Hepatocyte (in vitro differentiated cells): ENCODE results near the gene CPED1. TPM values are rescaled to one million over a fixed set of nuclear protein-coding genes. Genes with fewer than 3 reads are reported as not detected.

Source experiments
- DNase-seq: peaks from one replicate; pipeline ENCODE4 v3.0.0-alpha.2; 2016; ENCODE audit warnings: low spot score
- H2AFZ ChIP-seq: fragments of 200-600 bp; sonication (generic); 2 replicates; pipeline ENCODE4 v1.6.0; 2016; ENCODE audit warnings: antibody characterized with exemption, mild to moderate bottlenecking
- H3K27ac ChIP-seq: fragments of 200-600 bp; sonication (generic); 2 replicates; pipeline ENCODE4 v1.5.1; 2016; ENCODE audit warnings: mild to moderate bottlenecking
- H3K27me3 ChIP-seq: fragments of 200-600 bp; sonication (generic); 2 replicates; pipeline ENCODE4 v1.6.1; 2016
- H3K36me3 ChIP-seq: fragments of 200-600 bp; sonication (generic); replicated peaks from 2 replicates; pipeline ENCODE4 v1.5.1; 2016; ENCODE audit warnings: low read depth; ENCODE audit not compliant: insufficient read depth
- H3K4me1 ChIP-seq: fragments of 200-600 bp; sonication (generic); 2 replicates; pipeline ENCODE4 v1.5.1; 2016; ENCODE audit warnings: mild to moderate bottlenecking, moderate library complexity; ENCODE audit not compliant: insufficient read depth
- H3K4me2 ChIP-seq: fragments of 200-600 bp; sonication (generic); 2 replicates; pipeline ENCODE4 v1.6.0; 2016
- H3K4me3 ChIP-seq: fragments of 200-600 bp; sonication (generic); 2 replicates; pipeline ENCODE4 v1.5.1; 2016; ENCODE audit warnings: mild to moderate bottlenecking
- H3K79me2 ChIP-seq: fragments of 200-600 bp; sonication (generic); 2 replicates; pipeline ENCODE4 v1.6.0; 2017; ENCODE audit warnings: mild to moderate bottlenecking
- H3K9me2 ChIP-seq: fragments of 200-600 bp; sonication (generic); replicated peaks from 2 replicates; pipeline ENCODE4 v1.6.0; 2017; ENCODE audit warnings: mild to moderate bottlenecking; ENCODE audit not compliant: insufficient read depth
- H3K9me3 ChIP-seq: fragments of 200-600 bp; sonication (generic); 2 replicates; pipeline ENCODE4 v1.5.1; 2016; ENCODE audit warnings: low read depth, mild to moderate bottlenecking
- H4K20me1 ChIP-seq: fragments of 200-600 bp; sonication (generic); 2 replicates; pipeline ENCODE4 v1.6.0; 2016; ENCODE audit warnings: mild to moderate bottlenecking; ENCODE audit not compliant: insufficient read depth, poor library complexity, severe bottlenecking
- CTCF ChIP-seq: fragments of 200-600 bp; sonication (generic); IDR thresholded peaks from 2 replicates; pipeline ENCODE4 v1.5.1; 2016; ENCODE audit warnings: antibody characterized with exemption, mild to moderate bottlenecking; ENCODE audit not compliant: poor library complexity
- EZH2 ChIP-seq: fragments of 200-600 bp; sonication (generic); IDR thresholded peaks from 2 replicates; pipeline ENCODE4 v1.6.1; 2016; ENCODE audit warnings: antibody characterized with exemption, mild to moderate bottlenecking, borderline replicate concordance
- EZH2phosphoT487 ChIP-seq: fragments of 200-600 bp; sonication (generic); IDR thresholded peaks from one replicate; pipeline ENCODE4 v1.6.1; 2018; ENCODE audit warnings: antibody characterized with exemption, mild to moderate bottlenecking, low read depth, moderate library complexity; ENCODE audit not compliant: unreplicated experiment, severe bottlenecking
- WGBS: methylation state at CpG from one replicate; pipeline ENCODE4 v1.1.6; 2016; ENCODE audit warnings: low lambda C conversion rate; ENCODE audit errors: missing lambda C conversion rate; 5-methylcytosine and 5-hydroxymethylcytosine counted together
- polyA plus RNA-seq: library from polyadenylated mRNA; unstranded; fragments of >200 nt; fragmentation: Nextera tagmentation; extraction: Ambion mirVana; gene quantifications from 2 replicates; pipeline ENCODE4 v1.2.1, GENCODE V29; 2016
- total RNA-seq: library from RNA; depleted of rRNA; stranded (reverse); fragments of >200 nt; gene quantifications from 2 replicates; pipeline ENCODE4 v1.2.3, GENCODE V29; 2014

The CPED1 gene
- total and polyA plus RNA-seq, 2 experiments from 2014 or later, result 10.1 to 30.5 TPM

DNA sequence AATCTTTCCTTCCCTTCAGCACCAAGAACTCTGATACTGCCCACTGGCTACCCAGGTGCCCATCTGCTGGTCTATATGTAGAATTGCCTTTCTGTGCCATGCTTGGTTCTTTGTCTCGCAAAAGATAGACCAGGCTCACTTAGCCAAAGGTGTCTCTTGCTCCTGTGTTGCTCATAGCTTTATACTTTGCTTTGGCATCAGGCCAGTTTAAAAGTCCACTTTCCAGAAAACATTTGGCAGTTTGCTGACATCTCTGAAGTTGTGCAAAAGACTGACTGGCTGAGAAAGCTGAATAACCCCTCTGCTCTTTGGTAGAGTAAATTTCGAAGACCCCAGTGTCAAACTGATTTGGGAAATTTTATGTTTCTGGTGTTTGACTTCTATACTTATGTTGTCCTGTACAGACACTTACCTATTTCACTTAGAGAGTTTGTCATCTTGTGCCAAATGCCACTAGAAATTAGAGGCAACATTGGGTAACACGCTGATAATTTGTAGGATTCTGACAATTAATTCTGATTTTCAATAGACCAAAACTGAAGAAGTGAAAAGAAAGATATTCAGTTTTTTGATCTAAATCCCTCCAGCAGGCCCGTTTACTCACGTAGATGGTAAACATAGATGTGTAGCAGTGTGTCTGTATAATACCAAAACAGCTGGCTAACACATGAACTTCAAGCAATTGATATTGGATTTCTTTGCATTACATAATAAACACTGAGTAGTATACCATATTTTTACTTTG, 91.1 kb downstream of the CPED1 start:
- peak; percentile 37 for DNase-seq
- Histone ChIP-seq H3K4me1 (no peaks in the 10 kb centered on the region), H3K9me2 (no peaks in the 10 kb centered on the region), H2AFZ (no peak overlapping the region), H3K4me2 (no peak overlapping the region), H3K36me3 (no peaks in the 10 kb centered on the region), H3K79me2 (no peaks in the 10 kb centered on the region), H3K4me3 (no peak overlapping the region), H3K27ac (no peak overlapping the region), H3K27me3 (no peaks in the 10 kb centered on the region), H3K9me3 (no peaks in the 10 kb centered on the region), H4K20me1 (no peaks in the 10 kb centered on the region)
- TF ChIP-seq CTCF (peak; percentile 28), EZH2phosphoT487 (no peak), EZH2 (no peak)
- WGBS, result 68% methylated on average over 5 of the region's 5 CpGs

DNA sequence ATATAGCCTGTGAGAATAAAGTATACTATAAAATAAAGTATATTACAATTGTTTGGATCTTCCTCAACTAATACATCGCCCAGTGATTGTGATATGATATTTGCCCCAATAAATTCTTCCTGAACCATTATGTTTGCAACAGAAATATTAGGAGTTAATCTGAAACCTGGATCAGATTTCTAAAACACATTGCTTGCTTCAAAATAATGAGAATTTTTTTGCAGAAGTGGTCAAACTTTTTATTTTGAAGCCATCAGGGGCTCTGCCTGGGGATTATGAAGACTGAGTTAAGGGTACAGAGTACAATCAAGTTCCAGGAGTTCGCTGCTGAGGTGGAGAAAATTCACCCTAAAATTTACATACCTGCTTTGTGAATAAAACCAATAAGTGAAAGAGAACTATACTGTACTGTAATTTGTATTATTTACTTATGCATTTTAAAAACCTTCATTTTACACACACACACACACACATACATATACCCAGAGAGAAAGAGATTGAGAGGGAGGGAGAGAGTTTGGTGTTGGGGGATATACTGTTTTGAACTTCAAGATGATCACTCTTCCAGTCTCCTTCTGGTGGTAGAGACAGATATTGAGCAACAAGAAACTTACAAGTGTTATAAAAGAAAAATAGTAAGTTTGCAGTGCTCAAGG, 91.9 kb downstream of the CPED1 start:
- Histone ChIP-seq H4K20me1 (no peaks in the 10 kb centered on the region), H3K79me2 (no peaks in the 10 kb centered on the region), H3K27me3 (no peaks in the 10 kb centered on the region), H3K9me2 (no peaks in the 10 kb centered on the region), H3K27ac (no peak overlapping the region), H3K4me1 (no peaks in the 10 kb centered on the region), H2AFZ (no peak overlapping the region), H3K36me3 (no peaks in the 10 kb centered on the region), H3K4me3 (no peak overlapping the region), H3K9me3 (no peaks in the 10 kb centered on the region), H3K4me2 (no peak overlapping the region)
- TF ChIP-seq EZH2phosphoT487 (no peak), EZH2 (no peak), CTCF (no peak)
- no peak for DNase-seq
- 82% methylated on average over 2 of the region's 2 CpGs for WGBS

DNA sequence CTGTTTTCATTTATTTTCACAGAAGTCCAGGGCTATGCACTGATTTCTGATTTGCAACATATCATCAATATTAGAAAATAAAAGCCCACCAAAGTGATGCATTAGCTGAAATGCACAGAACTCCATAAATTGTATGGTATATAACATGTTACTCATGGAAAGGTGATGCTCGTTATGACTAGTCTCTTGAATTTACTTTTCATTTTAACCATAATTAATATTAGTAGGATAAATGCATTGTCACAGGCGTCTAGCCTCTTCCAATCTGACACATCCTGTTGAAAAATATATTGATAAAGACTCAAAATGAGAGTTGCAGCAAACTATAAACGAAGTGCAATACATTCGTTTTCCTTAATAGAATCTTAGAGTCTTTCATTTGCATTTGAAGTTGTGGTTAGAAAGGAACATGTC, 92.4 kb downstream of the CPED1 start:
- no peak for TF ChIP-seq EZH2
- no peak overlapping the region for H3K4me2 ChIP-seq
- H3K9me3 ChIP-seq, result no peaks in the 10 kb centered on the region
- H3K79me2 ChIP-seq, result no peaks in the 10 kb centered on the region
- DNase-seq, result no peak
- no peaks in the 10 kb centered on the region for H3K4me1 ChIP-seq
- no peak overlapping the region for H2AFZ ChIP-seq
- 75% methylated on average over 4 of the region's 4 CpGs for WGBS
- no peaks in the 10 kb centered on the region for H3K9me2 ChIP-seq
- H3K36me3 ChIP-seq, result no peaks in the 10 kb centered on the region
- H4K20me1 ChIP-seq, result no peaks in the 10 kb centered on the region
- H3K4me3 ChIP-seq, result no peak overlapping the region
- no peaks in the 10 kb centered on the region for H3K27me3 ChIP-seq
- no peak overlapping the region for H3K27ac ChIP-seq

DNA sequence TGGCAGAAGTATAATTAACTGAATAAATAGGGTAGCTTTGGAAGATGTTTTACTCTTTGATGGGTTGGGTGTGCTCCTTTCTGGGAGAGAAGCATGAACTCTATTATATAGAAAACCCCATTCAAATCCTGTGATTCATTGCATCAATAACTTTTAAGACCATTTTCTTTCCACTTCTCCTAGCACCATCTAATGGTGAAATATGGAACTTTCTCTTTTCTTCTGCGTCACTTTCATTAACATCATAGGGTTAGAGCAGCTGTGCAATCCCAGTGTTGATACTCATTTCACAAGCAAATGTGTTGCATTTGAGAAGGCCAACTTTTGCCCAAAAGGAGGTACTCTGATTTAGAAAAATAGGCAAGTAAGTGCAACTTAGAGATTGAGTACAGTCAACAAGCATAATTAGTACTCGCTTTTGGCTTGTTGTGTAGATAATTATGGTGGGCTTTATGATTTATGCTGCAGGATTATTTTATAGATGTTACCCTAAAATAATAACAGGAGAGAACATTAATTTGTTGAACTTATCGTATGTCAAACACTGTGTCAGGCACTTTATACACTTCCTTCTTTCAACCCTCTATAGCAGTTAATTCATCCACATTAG, 92.9 kb downstream of the CPED1 start:
- no peaks in the 10 kb centered on the region for H3K79me2 ChIP-seq
- no peaks in the 10 kb centered on the region for H3K4me1 ChIP-seq
- DNase-seq, result peak; percentile 60
- TF ChIP-seq EZH2phosphoT487 (no peak), CTCF (peak; percentile 75)
- 69% methylated on average over 3 of the region's 3 CpGs for WGBS
- no peaks in the 10 kb centered on the region for H3K9me3 ChIP-seq
- H3K27ac ChIP-seq, result no peak overlapping the region
- no peak overlapping the region for H3K4me3 ChIP-seq
- H4K20me1 ChIP-seq, result no peaks in the 10 kb centered on the region
- H3K9me2 ChIP-seq, result no peaks in the 10 kb centered on the region
- H3K36me3 ChIP-seq, result no peaks in the 10 kb centered on the region
- H2AFZ ChIP-seq, result no peak overlapping the region
- H3K27me3 ChIP-seq, result no peaks in the 10 kb centered on the region
- H3K4me2 ChIP-seq, result no peak overlapping the region
